ENCODE data around the gene BABAM1.
A peak's percentile ranks its signal among the peaks of the same experiment; 100 is the strongest.

DNA sequence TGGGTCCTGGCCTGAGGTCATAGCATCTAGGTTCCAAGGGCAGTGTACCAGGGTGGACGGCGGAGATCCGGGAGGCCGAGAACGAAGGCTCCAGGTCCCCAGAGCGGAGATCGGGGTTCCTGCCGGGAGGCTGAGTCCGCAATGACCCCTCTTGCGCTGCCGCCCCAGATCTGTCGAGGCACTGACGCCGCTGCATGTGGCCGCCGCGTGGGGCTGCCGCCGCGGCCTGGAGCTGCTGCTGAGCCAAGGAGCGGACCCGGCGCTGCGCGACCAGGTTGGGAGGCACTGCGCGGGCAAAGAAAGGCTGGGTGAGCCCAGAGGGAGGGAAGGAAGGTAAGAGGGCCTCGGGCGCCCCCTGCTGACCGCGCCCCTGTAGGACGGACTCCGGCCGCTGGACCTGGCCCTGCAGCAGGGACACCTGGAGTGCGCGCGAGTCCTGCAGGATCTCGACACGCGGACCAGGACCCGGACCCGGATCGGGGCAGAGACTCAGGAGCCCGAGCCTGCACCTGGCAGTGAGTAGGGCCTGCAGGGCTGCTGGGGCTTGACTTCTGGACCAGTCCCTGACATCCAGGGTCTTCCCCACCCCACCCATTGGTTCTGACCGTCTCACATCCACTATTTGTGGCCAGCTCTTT lies 15.4 kb downstream of the BABAM1 start:
- TF ChIP-seq, protein P1, sequence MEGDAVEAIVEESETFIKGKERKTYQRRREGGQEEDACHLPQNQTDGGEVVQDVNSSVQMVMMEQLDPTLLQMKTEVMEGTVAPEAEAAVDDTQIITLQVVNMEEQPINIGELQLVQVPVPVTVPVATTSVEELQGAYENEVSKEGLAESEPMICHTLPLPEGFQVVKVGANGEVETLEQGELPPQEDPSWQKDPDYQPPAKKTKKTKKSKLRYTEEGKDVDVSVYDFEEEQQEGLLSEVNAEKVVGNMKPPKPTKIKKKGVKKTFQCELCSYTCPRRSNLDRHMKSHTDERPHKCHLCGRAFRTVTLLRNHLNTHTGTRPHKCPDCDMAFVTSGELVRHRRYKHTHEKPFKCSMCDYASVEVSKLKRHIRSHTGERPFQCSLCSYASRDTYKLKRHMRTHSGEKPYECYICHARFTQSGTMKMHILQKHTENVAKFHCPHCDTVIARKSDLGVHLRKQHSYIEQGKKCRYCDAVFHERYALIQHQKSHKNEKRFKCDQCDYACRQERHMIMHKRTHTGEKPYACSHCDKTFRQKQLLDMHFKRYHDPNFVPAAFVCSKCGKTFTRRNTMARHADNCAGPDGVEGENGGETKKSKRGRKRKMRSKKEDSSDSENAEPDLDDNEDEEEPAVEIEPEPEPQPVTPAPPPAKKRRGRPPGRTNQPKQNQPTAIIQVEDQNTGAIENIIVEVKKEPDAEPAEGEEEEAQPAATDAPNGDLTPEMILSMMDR (IDR thresholded peaks at IDR 0.05), result peak; percentile 76 to 92 (median 91)
- TF ChIP-seq POLR2A (IDR thresholded peaks at IDR 0.05) (no peak), POLR2AphosphoS5 (IDR thresholded peaks at IDR 0.05; ENCODE audit: insufficient read depth in 1 of 2, low read depth in 1 of 2) (no peak)

All from vagina (tissue), 2 donors.